ENCODE measurements around the gene DENND1A. TPM values are rescaled to one million over a fixed set of nuclear protein-coding genes. Genes with fewer than 3 reads are reported as not detected.

DENND1A gene
- total RNA-seq, 1 experiment from 2014 or later, result 19.7 TPM

DNA sequence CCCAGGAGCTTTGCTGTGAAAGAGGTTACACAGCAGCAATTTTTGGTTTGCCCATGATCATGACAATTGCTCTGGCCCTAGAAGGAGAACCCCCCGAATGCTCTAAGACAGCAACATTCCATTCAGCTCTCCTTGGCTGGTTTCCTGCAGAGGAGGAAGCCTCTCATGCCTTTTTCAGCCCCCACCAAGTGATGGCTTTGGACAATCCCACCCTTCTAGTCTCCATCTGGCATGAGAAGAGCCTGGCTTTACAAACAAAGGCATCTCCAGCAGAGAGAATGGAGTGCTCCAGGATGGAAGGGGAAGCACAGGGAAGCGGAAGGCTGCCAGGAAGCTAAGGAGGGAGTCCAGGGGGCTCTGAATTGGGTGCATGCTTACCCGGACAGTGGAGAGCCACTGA is 475.6 kb downstream of the DENND1A start:
- TF ChIP-seq TCF7L2 (IDR thresholded peaks at IDR 0.05; ENCODE audit: low read depth, low read length) (no peak), SIN3A (IDR thresholded peaks at IDR 0.05; ENCODE audit: borderline replicate concordance, insufficient read depth, low read depth, low read length) (no peak), REST (IDR thresholded peaks at IDR 0.05; ENCODE audit: insufficient read depth in 1 of 2, low read depth in 2 of 2, low read length in 1 of 2) (no peak), POLR2AphosphoS5 (IDR thresholded peaks at IDR 0.05; ENCODE audit: low read depth, low read length) (no peak)
- TF ChIP-seq, protein P1, sequence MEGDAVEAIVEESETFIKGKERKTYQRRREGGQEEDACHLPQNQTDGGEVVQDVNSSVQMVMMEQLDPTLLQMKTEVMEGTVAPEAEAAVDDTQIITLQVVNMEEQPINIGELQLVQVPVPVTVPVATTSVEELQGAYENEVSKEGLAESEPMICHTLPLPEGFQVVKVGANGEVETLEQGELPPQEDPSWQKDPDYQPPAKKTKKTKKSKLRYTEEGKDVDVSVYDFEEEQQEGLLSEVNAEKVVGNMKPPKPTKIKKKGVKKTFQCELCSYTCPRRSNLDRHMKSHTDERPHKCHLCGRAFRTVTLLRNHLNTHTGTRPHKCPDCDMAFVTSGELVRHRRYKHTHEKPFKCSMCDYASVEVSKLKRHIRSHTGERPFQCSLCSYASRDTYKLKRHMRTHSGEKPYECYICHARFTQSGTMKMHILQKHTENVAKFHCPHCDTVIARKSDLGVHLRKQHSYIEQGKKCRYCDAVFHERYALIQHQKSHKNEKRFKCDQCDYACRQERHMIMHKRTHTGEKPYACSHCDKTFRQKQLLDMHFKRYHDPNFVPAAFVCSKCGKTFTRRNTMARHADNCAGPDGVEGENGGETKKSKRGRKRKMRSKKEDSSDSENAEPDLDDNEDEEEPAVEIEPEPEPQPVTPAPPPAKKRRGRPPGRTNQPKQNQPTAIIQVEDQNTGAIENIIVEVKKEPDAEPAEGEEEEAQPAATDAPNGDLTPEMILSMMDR (IDR thresholded peaks at IDR 0.05), result no peak

DNA sequence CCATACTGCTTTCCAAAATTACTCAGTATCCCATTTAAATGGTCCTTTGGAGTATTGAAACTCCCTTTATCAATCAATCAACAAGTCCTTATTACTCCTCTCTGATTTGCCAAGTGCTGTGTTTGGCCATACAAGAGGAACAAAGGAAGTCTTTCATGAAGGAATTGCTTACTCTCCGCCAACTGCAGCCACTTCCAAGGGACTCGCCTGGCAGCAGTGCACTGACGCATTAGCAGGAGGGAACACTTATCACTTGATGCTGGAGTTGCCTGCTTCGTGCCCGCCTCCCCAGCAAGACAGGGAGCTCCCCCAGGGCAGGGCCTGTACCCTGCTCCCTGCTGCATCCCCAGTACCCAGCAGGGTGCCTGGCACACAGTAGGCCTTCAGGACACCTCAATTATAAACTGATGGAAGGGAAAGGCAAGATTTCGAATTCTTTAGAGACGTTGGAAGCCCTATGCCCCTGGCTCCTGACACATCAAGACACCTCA is 476.1 kb downstream of the DENND1A start:
- Histone ChIP-seq H3K4me1 (ENCODE audit: control insufficient read depth, insufficient read depth, low read length) (no peaks in the 10 kb centered on the region), H3K27ac (ENCODE audit: low read length) (no peak overlapping the region), H3K9me3 (ENCODE audit: control insufficient read depth, insufficient read depth, low read depth, low read length) (no peaks in the 10 kb centered on the region), H3K4me3 (ENCODE audit: low read depth in 2 of 2, low read length in 2 of 2) (no peak overlapping the region), H3K36me3 (ENCODE audit: control insufficient read depth, insufficient read depth, low read length) (no peaks in the 10 kb centered on the region), H3K27me3 (ENCODE audit: control insufficient read depth, insufficient read depth, low read length) (no peaks in the 10 kb centered on the region)
- ATAC-seq (no peak), DNase-seq (ENCODE audit: low read depth, low spot score) (no peak)
- POLR2A ChIA-PET, result no interaction called here
- TF ChIP-seq SIN3A (IDR thresholded peaks at IDR 0.05; ENCODE audit: borderline replicate concordance, insufficient read depth, low read depth, low read length) (no peak), REST (IDR thresholded peaks at IDR 0.05; ENCODE audit: insufficient read depth in 1 of 2, low read depth in 2 of 2, low read length in 1 of 2) (no peak), POLR2AphosphoS5 (IDR thresholded peaks at IDR 0.05; ENCODE audit: low read depth, low read length) (no peak), TCF7L2 (IDR thresholded peaks at IDR 0.05; ENCODE audit: low read depth, low read length) (no peak)
- TF ChIP-seq, protein P1 (IDR thresholded peaks at IDR 0.05), result no peak
- in situ Hi-C loops (cut with HindIII; ENCODE audit: low pct_unique_long_range_greater_than_20kb, low sequenced_read_pairs), result no loop called here
- no TSS peak for BruUV-seq (replicated peaks)
- intact Hi-C loops (cut with micrococcal nuclease; ENCODE audit: unreplicated experiment), result no loop called here
- CTCF ChIA-PET, result no interaction called here

More for the DNA sequence above, 475.6 kb downstream of the DENND1A start:
- no peaks in the 10 kb centered on the region for H3K36me3 ChIP-seq (ENCODE audit: control insufficient read depth, insufficient read depth, low read length)
- intact Hi-C loops (cut with micrococcal nuclease; ENCODE audit: unreplicated experiment), result no loop called here
- ChIA-PET CTCF (no interaction called here), POLR2A (no interaction called here)
- no TSS peak for BruUV-seq (replicated peaks)
- H3K4me1 ChIP-seq (ENCODE audit: control insufficient read depth, insufficient read depth, low read length), result no peaks in the 10 kb centered on the region
- ATAC-seq, result no peak
- no peak overlapping the region for H3K4me3 ChIP-seq (ENCODE audit: low read depth in 2 of 2, low read length in 2 of 2)
- H3K27me3 ChIP-seq (ENCODE audit: control insufficient read depth, insufficient read depth, low read length), result no peaks in the 10 kb centered on the region
- DNase-seq (ENCODE audit: low read depth, low spot score), result no peak
- no peaks in the 10 kb centered on the region for H3K9me3 ChIP-seq (ENCODE audit: control insufficient read depth, insufficient read depth, low read depth, low read length)
- in situ Hi-C loops (cut with HindIII; ENCODE audit: low pct_unique_long_range_greater_than_20kb, low sequenced_read_pairs), result no loop called here
- no peak overlapping the region for H3K27ac ChIP-seq (ENCODE audit: low read length)
